IPS DF 4.7 (cell line): ENCODE measurements around the gene PHF12.

Experiments
- DNase-seq: peaks from one replicate; pipeline ENCODE4 v3.0.0-alpha.2; 2013; ENCODE audit warnings: low spot score; ENCODE audit errors: extremely low read depth

The PHF12 gene

DNA sequence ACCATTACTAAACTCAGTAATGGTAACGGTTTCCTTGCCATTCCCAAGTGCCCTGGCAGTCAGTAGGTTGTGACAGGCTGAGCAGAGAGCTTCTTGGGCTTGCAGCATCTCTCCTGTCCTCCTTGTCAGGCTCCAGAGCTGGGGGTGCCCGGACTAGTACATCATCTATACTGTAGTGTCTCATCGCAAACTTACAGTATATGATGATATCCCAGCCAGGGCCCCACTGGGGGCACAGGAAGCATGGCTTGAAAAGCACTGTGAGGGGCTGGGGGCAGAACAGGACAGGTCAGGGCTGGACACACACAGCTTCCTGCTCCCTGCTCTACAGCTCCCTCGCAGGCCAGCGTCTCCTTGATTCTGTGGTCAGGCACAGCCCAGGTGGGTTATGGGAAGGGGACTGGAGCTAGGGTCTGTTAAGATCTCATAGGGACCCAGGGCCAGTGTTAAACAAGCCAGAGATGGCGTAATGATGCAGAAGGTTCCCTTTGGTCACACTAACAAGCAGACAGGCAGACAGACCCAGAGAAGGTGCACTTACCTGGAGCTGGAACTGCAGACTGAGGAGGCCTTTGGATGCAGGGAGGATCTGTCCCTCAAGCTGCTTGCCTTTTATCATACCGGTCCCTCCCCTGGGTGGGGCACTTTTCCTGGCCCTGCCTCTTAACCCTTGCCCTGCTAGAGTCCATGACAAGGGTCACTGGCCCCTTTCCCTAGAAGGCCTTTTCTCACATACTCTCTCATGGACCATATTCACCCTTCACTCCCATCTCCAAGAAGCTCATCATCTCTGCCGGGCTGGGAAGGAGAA lies 89.7 kb downstream of the PHF12 start:
- DNase-seq = no peak

- DNase-seq = no peak
These were observed 90.9 kb downstream of the PHF12 start for GRCh38 chr17:28860363-28860808.

- no peak for DNase-seq
These were observed 92.4 kb downstream of the PHF12 start for GRCh38 chr17:28858801-28859355.

- DNase-seq = no peak
These were observed 93.2 kb downstream of the PHF12 start for GRCh38 chr17:28857905-28858800.

DNA sequence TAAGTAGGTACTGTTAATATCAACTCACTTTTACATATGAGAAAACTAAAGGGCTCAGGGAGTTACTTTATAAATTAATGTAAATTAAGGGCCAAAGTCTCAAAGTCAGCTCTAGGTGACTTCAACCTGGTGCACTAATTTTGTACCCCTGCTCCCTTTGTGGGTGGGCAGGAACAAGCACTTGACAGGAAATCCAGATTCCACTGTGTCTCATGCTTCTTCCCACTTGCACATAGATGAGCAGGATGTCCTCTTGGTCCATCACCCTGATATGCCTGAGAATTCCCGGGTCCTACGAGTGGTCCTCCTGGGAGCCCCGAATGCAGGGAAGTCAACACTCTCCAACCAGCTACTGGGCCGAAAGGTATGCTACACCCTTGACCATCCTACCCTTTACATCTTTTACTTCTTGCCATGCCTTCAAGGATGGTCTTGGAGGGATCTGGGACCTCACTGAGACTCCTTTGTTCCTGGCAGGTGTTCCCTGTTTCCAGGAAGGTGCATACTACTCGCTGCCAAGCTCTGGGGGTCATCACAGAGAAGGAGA lies 95.2 kb downstream of the PHF12 start:
- no peak for DNase-seq

- no peak for DNase-seq
These were observed 96.0 kb downstream of the PHF12 start for GRCh38 chr17:28855336-28855679.
